Endothelial cell of umbilical vein (primary cell): ENCODE measurements around the gene C17orf78. TPM values are rescaled to one million over a fixed set of nuclear protein-coding genes. Genes with fewer than 3 reads are reported as not detected.

Experiments
- BruUV-seq: library from RNA; stranded (reverse); fragments of 400-500 nt; replicated peaks from 2 replicates; lab custom pipeline; 2021; lab: Mats Ljungman, UMichigan
- CTCF ChIA-PET: fragments of 300-600, 350-600 bp; sonication (Branson Sonifier 250); formaldehyde crosslinking; loops from one replicate; lab custom pipeline; 2021; ENCODE audit warnings: antibody characterized with exemption, inconsistent platforms; lab: Charles Lee
- POLR2A ChIA-PET: fragments of 300-600, 350-600 bp; sonication (Branson Sonifier 250); formaldehyde crosslinking; loops from one replicate; lab custom pipeline; 2021; ENCODE audit warnings: antibody characterized with exemption, inconsistent platforms; lab: Charles Lee
- DNase-seq: peaks from one replicate; pipeline ENCODE4 v3.0.0-alpha.2; 2011; ENCODE audit warnings: low read depth, low spot score
- FAIRE-seq: peaks from 2 replicates; lab custom pipeline; 2011; peaks lifted over from hg19 to GRCh38; lab: Jason Lieb, UNC
- H2AFZ ChIP-seq: 2 replicates; pipeline ENCODE4 v1.6.0; 2012; ENCODE audit warnings: low read depth, low read length, control low read depth, inconsistent platforms
- H3K27ac ChIP-seq: 2 replicates; pipeline ENCODE4 v1.5.1; 2011; ENCODE audit warnings: low read depth, mild to moderate bottlenecking, control low read depth, low read length, moderate library complexity; ENCODE audit not compliant: insufficient read depth
- H3K27me3 ChIP-seq, 2 experiments: 2 replicates each; pipeline versions ENCODE4 v1.6.0 to v1.6.1; 2011; ENCODE audit warnings: low read length in 2 of 2, mixed read lengths in 1 of 2; ENCODE audit not compliant: control insufficient read depth in 2 of 2, insufficient read depth in 2 of 2
- H3K36me3 ChIP-seq, 2 experiments: 2 replicates in 1 of 2; 3 replicates in 1 of 2; pipeline ENCODE4 v1.5.1; 2011; ENCODE audit warnings: low read length in 2 of 2, mild to moderate bottlenecking in 1 of 2, moderate library complexity in 1 of 2; ENCODE audit not compliant: control insufficient read depth in 2 of 2, insufficient read depth in 2 of 2; ENCODE audit errors: extremely low read depth in 1 of 2
- H3K4me1 ChIP-seq: 3 replicates; pipeline ENCODE4 v1.5.1; 2011; ENCODE audit warnings: mild to moderate bottlenecking, low read length; ENCODE audit not compliant: control insufficient read depth, insufficient read depth; ENCODE audit errors: extremely low read depth
- H3K4me2 ChIP-seq: 2 replicates; pipeline ENCODE4 v1.6.1; 2011; ENCODE audit warnings: low read length, control low read depth, mixed read lengths; ENCODE audit not compliant: insufficient read depth
- H3K4me3 ChIP-seq, 3 experiments: fragments of 200-600 bp in 1 of 3; sonication (generic), shearing (Covaris generic) in 1 of 3; replicated peaks in 1 of 3; 2 replicates each; pipeline ENCODE4 v1.5.1; 2011 to 2016; ENCODE audit warnings: control low read depth in 3 of 3, low read length in 3 of 3, mild to moderate bottlenecking in 2 of 3, inconsistent platforms in 1 of 3, low read depth in 1 of 3, moderate library complexity in 1 of 3; ENCODE audit not compliant: insufficient read depth in 1 of 3
- H3K79me2 ChIP-seq: 2 replicates; pipeline ENCODE4 v1.6.0; 2012; ENCODE audit warnings: low read length, inconsistent platforms; ENCODE audit not compliant: control insufficient read depth, insufficient read depth
- H3K9ac ChIP-seq: replicated peaks from 2 replicates; pipeline ENCODE3; 2011; ENCODE audit warnings: low read length, control low read depth; ENCODE audit not compliant: insufficient read depth; ENCODE audit errors: extremely low read depth
- H3K9me1 ChIP-seq: replicated peaks from 3 replicates; pipeline ENCODE4 v1.6.0; 2011; ENCODE audit warnings: mild to moderate bottlenecking, low read length; ENCODE audit not compliant: control insufficient read depth, insufficient read depth; ENCODE audit errors: extremely low read depth
- H3K9me3 ChIP-seq: replicated peaks from 2 replicates; pipeline ENCODE4 v1.5.1; 2012; ENCODE audit warnings: low read length, inconsistent platforms; ENCODE audit not compliant: control insufficient read depth, insufficient read depth
- H4K20me1 ChIP-seq: replicated peaks from 2 replicates; pipeline ENCODE3; 2011; ENCODE audit warnings: mild to moderate bottlenecking, low read length; ENCODE audit not compliant: control insufficient read depth, insufficient read depth; ENCODE audit errors: extremely low read depth
- EZH2 ChIP-seq: IDR thresholded peaks from 2 replicates; pipeline ENCODE4 v1.6.1; 2012; ENCODE audit warnings: borderline replicate concordance, low read depth, mild to moderate bottlenecking, moderate library complexity, low read length, inconsistent platforms; ENCODE audit not compliant: severe bottlenecking
- FOS ChIP-seq: IDR thresholded peaks from 2 replicates; pipeline ENCODE4 v1.6.1; 2011; ENCODE audit warnings: mild to moderate bottlenecking, low read length, moderate library complexity, borderline replicate concordance; ENCODE audit not compliant: insufficient read depth
- GATA2 ChIP-seq: IDR thresholded peaks from 2 replicates; pipeline ENCODE4 v1.7.0; 2011; ENCODE audit warnings: low read depth, mild to moderate bottlenecking, moderate library complexity, mixed read lengths, low read length; ENCODE audit not compliant: insufficient read length, insufficient read depth
- JUN ChIP-seq: IDR thresholded peaks from 2 replicates; pipeline ENCODE4 v1.6.1; 2011; ENCODE audit warnings: borderline replicate concordance, low read depth; ENCODE audit not compliant: insufficient read length, insufficient read depth
- MAX ChIP-seq: IDR thresholded peaks from 2 replicates; pipeline ENCODE4 v1.6.1; 2011; ENCODE audit not compliant: insufficient read depth, insufficient read length
- MYC ChIP-seq: IDR thresholded peaks from one replicate; pipeline ENCODE4 v1.6.1; 2011; ENCODE audit warnings: mild to moderate bottlenecking, low read depth, low read length
- POLR2A ChIP-seq: IDR thresholded peaks from 2 replicates; pipeline ENCODE4 v1.6.1; 2012; ENCODE audit warnings: low read depth, mild to moderate bottlenecking, control low read depth, low read length
- POLR2AphosphoS5 ChIP-seq: IDR thresholded peaks from 2 replicates; pipeline ENCODE4 v1.6.1; 2012; ENCODE audit warnings: low read depth, mild to moderate bottlenecking, control low read depth, low read length, moderate library complexity; ENCODE audit not compliant: insufficient read depth
- dilution Hi-C: fragments of 300-500 bp; cut with MboI; formaldehyde crosslinking; loops from one replicate; pipeline ENCODE4 v1.15.0; 2019; ENCODE audit warnings: low sequenced_read_pairs; ENCODE audit not compliant: extremely low pct_ligation_motif_present
- intact Hi-C: fragments of 100-400 bp; cut with micrococcal nuclease; formaldehyde crosslinking; loops from one replicate; pipeline ENCODE4 v1.10.0; 2022
- polyA plus RNA-seq, 4 experiments: library from polyadenylated mRNA; depleted of rRNA in 3 of 4; stranded (reverse) in 3 of 4; unstranded in 1 of 4; fragments of >200 nt; gene quantifications; 2 replicates each; pipeline versions ENCODE4 v1.2.1 to v1.2.3, GENCODE V29; 2011 to 2012; ENCODE audit warnings: missing spikeins in 1 of 4
- total RNA-seq: library from RNA; stranded (reverse); gene quantifications from 2 replicates; pipeline ENCODE4 v1.2.3, GENCODE V29; 2021
- TF ChIP-seq, protein P1 (sequence below), 2 donors: IDR thresholded peaks; 1 replicate in 1 of 2; 2 replicates in 1 of 2; pipeline ENCODE4 v1.5.1; 2011; ENCODE audit warnings: low read length in 2 of 2, mild to moderate bottlenecking in 2 of 2, moderate library complexity in 2 of 2, control low read depth in 1 of 2, inconsistent platforms in 1 of 2, low read depth in 1 of 2; ENCODE audit not compliant: insufficient read depth in 1 of 2; ENCODE audit errors: extremely low read depth in 1 of 2

C17orf78 gene
- total and polyA plus RNA-seq, 2 donors (not counting 3 experiments of a cell fraction or from before 2014, with no cell fraction given), result not detected

DNA sequence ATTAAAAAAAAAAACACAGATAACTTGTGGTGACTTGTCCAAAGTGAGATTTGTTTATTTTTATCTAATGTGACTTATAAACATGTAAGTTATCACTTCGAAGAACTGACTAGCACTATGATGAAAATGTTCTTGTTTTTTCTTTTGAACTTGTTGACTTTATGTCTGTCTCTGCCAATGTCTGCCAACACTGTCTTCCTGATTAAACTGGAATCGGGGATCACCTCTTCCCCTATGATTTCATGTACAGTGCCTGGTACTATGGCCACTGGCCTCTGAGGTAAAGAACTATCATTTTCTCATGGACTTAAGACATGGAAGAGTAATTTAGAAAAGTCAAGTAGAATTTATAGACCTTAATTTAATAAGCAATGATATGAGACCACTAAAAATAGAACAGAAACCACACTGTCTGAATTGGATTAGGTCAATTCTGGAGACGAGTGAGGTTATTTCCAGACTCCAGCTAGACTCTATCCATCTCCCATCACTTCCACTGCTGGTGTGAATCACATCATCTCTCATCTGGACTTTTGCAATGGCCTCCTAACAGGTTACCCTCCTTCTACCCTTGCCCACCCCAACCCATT, 8.9 kb downstream of the C17orf78 start:
- FAIRE-seq (no peak), DNase-seq (peak; percentile 33)
- Histone ChIP-seq H3K9me3 (no peaks in the 10 kb centered on the region), H3K4me1 (peaks cover 6% of the 10 kb centered on the region), H3K27ac (no peak overlapping the region), H3K4me3 (no peak overlapping the region), H3K79me2 (no peaks in the 10 kb centered on the region), H3K9ac (no peak overlapping the region), H3K36me3 (no peaks in the 10 kb centered on the region), H3K9me1 (no peaks in the 10 kb centered on the region), H2AFZ (no peak overlapping the region), H3K27me3 (no peaks in the 10 kb centered on the region), H3K4me2 (no peak overlapping the region), H4K20me1 (no peaks in the 10 kb centered on the region)
- no peak for TF ChIP-seq POLR2A
- TF ChIP-seq EZH2, result no peak
- no peak for TF ChIP-seq MYC
- TF ChIP-seq FOS, result no peak
- no peak for TF ChIP-seq POLR2AphosphoS5
- POLR2A ChIA-PET, result interaction anchor here (0.5 kb wide), 1 partner anchor 43 kb away, joined by 8 read pairs; no protein-coding TSS in a partner anchor
- dilution Hi-C loops (no loop called here), intact Hi-C loops (no loop called here)
- CTCF ChIA-PET, result interaction anchor here (0.8 to 12.2 kb wide), 2 partner anchors 10 to 13 kb away, joined by 3 to 123 read pairs; partner anchors contain the start of gene C17orf78
- no TSS peak for BruUV-seq

- ChIA-PET CTCF (interaction anchor here (0.8 to 12.2 kb wide), 5 partner anchors 9 to 27 kb away, joined by 3 to 123 read pairs (median 4); partner anchors contain the start of gene C17orf78), POLR2A (no interaction called here)
- Histone ChIP-seq H4K20me1 (no peaks in the 10 kb centered on the region), H3K9ac (no peak overlapping the region), H3K79me2 (no peaks in the 10 kb centered on the region), H2AFZ (no peak overlapping the region), H3K36me3 (no peaks in the 10 kb centered on the region), H3K4me1 (peaks cover 6% of the 10 kb centered on the region), H3K9me1 (no peaks in the 10 kb centered on the region), H3K27ac (no peak overlapping the region), H3K4me3 (no peak overlapping the region), H3K4me2 (no peak overlapping the region), H3K27me3 (no peaks in the 10 kb centered on the region), H3K9me3 (no peaks in the 10 kb centered on the region)
- dilution Hi-C loops, result no loop called here
- FAIRE-seq (no peak), DNase-seq (no peak)
- TF ChIP-seq GATA2, result no peak
- TF ChIP-seq, protein P1, sequence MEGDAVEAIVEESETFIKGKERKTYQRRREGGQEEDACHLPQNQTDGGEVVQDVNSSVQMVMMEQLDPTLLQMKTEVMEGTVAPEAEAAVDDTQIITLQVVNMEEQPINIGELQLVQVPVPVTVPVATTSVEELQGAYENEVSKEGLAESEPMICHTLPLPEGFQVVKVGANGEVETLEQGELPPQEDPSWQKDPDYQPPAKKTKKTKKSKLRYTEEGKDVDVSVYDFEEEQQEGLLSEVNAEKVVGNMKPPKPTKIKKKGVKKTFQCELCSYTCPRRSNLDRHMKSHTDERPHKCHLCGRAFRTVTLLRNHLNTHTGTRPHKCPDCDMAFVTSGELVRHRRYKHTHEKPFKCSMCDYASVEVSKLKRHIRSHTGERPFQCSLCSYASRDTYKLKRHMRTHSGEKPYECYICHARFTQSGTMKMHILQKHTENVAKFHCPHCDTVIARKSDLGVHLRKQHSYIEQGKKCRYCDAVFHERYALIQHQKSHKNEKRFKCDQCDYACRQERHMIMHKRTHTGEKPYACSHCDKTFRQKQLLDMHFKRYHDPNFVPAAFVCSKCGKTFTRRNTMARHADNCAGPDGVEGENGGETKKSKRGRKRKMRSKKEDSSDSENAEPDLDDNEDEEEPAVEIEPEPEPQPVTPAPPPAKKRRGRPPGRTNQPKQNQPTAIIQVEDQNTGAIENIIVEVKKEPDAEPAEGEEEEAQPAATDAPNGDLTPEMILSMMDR (IDR thresholded peaks at IDR 0.05; ENCODE audit: extremely low read depth in 1 of 2, insufficient read depth in 1 of 2, low read depth in 1 of 2, low read length in 2 of 2), result no peak
- TF ChIP-seq MYC, result no peak
- TF ChIP-seq EZH2, result no peak
- TF ChIP-seq MAX, result no peak
- TF ChIP-seq JUN, result no peak
- no peak for TF ChIP-seq POLR2AphosphoS5
- no peak for TF ChIP-seq POLR2A
- no peak for TF ChIP-seq FOS
- no TSS peak for BruUV-seq
- intact Hi-C loops, result no loop called here
These were observed 9.7 kb downstream of the C17orf78 start for GRCh38 chr17:37385474-37385990.
